Measurements from ENCODE around the gene NUMB.

- no peak for TF ChIP-seq CTCF (IDR thresholded peaks at IDR 0.05)
- TF ChIP-seq POLR2A (IDR thresholded peaks at IDR 0.05): no peak
Observed at GRCh38 chr14:73233564-73233963, 224.8 kb downstream of the NUMB start.

Measured in adrenal gland (tissue), 5 donors.